ENCODE results near the gene LYRM1. TPM values are rescaled to one million over a fixed set of nuclear protein-coding genes. Genes with fewer than 3 reads are reported as not detected.

The LYRM1 gene
- total RNA-seq, 1 donor from 2014 or later = 45.4 TPM

GRCh38 chr16:20880867-20881502, 19.6 kb upstream of the LYRM1 start:
- no peak for TF ChIP-seq CTCF (IDR thresholded peaks at IDR 0.05; ENCODE audit: borderline replicate concordance)
- DNase-seq = no peak
- peaks cover 89% of the 10 kb centered on the region for H3K4me1 ChIP-seq
- H3K4me3 ChIP-seq = no peak overlapping the region
- H3K9me3 ChIP-seq (replicated peaks) = no peaks in the 10 kb centered on the region
- no peaks in the 10 kb centered on the region for H3K36me3 ChIP-seq
- peak overlapping the region; percentile 0 for H3K27ac ChIP-seq (replicated peaks)
- no peaks in the 10 kb centered on the region for H3K27me3 ChIP-seq (ENCODE audit: low read depth)
- intact Hi-C loops (cut with micrococcal nuclease) = no loop called here

GRCh38 chr16:20881503-20881878, 19.1 kb upstream of the LYRM1 start:
- Histone ChIP-seq H3K36me3 (no peaks in the 10 kb centered on the region), H3K27me3 (ENCODE audit: low read depth) (no peaks in the 10 kb centered on the region), H3K4me1 (peaks cover 88% of the 10 kb centered on the region), H3K4me3 (no peak overlapping the region), H3K9me3 (replicated peaks) (no peaks in the 10 kb centered on the region), H3K27ac (replicated peaks) (peak overlapping the region; percentile 0)
- intact Hi-C loops (cut with micrococcal nuclease) = no loop called here
- TF ChIP-seq CTCF (IDR thresholded peaks at IDR 0.05; ENCODE audit: borderline replicate concordance) = no peak
- DNase-seq = no peak

GRCh38 chr16:20883554-20884239, 16.9 kb upstream of the LYRM1 start:
- intact Hi-C loops (cut with micrococcal nuclease) = no loop called here

GRCh38 chr16:20884240-20884556, 16.4 kb upstream of the LYRM1 start:
- no peaks in the 10 kb centered on the region for H3K36me3 ChIP-seq
- peaks cover 81% of the 10 kb centered on the region for H3K4me1 ChIP-seq
- H3K27ac ChIP-seq (replicated peaks) = peak overlapping the region; percentile 69

More at GRCh38 chr16:20883554-20884239, 16.9 kb upstream of the LYRM1 start:
- peaks cover 82% of the 10 kb centered on the region for H3K4me1 ChIP-seq
- TF ChIP-seq CTCF (IDR thresholded peaks at IDR 0.05; ENCODE audit: borderline replicate concordance) = no peak
- H3K27ac ChIP-seq (replicated peaks) = peak overlapping the region; percentile 69
- no peak for DNase-seq
- no peak overlapping the region for H3K4me3 ChIP-seq
- no peaks in the 10 kb centered on the region for H3K36me3 ChIP-seq
- no peaks in the 10 kb centered on the region for H3K9me3 ChIP-seq (replicated peaks)
- no peaks in the 10 kb centered on the region for H3K27me3 ChIP-seq (ENCODE audit: low read depth)

GRCh38 chr16:20886320-20886719, 14.3 kb upstream of the LYRM1 start:
- Histone ChIP-seq H3K36me3 (no peaks in the 10 kb centered on the region), H3K9me3 (replicated peaks) (no peaks in the 10 kb centered on the region), H3K27ac (replicated peaks) (no peak overlapping the region), H3K4me3 (no peak overlapping the region), H3K27me3 (ENCODE audit: low read depth) (no peaks in the 10 kb centered on the region), H3K4me1 (peaks cover 69% of the 10 kb centered on the region)
- TF ChIP-seq CTCF (IDR thresholded peaks at IDR 0.05; ENCODE audit: borderline replicate concordance) = no peak
- intact Hi-C loops (cut with micrococcal nuclease) = no loop called here
- DNase-seq = no peak

More at GRCh38 chr16:20884240-20884556, 16.4 kb upstream of the LYRM1 start:
- DNase-seq = no peak
- H3K9me3 ChIP-seq (replicated peaks) = no peaks in the 10 kb centered on the region
- no peak overlapping the region for H3K4me3 ChIP-seq
- intact Hi-C loops (cut with micrococcal nuclease) = no loop called here
- H3K27me3 ChIP-seq (ENCODE audit: low read depth) = no peaks in the 10 kb centered on the region
- TF ChIP-seq CTCF (IDR thresholded peaks at IDR 0.05; ENCODE audit: borderline replicate concordance) = no peak

Measured in left ventricle myocardium inferior (tissue), 1 donor.